Gastroesophageal sphincter (tissue), 3 donors: ENCODE data around the gene TLX1.

Source experiments
- CTCF ChIP-seq, 4 experiments: fragments of 200-600 bp in 2 of 4; fragments of 450-650 bp in 2 of 4; sonication (generic) in 1 of 4; IDR thresholded peaks; one replicate each; pipeline ENCODE4 v1.5.1; 2017 to 2019; ENCODE audit warnings: antibody characterized with exemption in 4 of 4, mild to moderate bottlenecking in 2 of 4, moderate library complexity in 2 of 4
- EP300 ChIP-seq: sonication (generic); formaldehyde crosslinking; IDR thresholded peaks from one replicate; pipeline ENCODE4 v1.6.1; 2017; ENCODE audit warnings: antibody characterized with exemption, mild to moderate bottlenecking
- POLR2A ChIP-seq, 2 donors: fragments of 450-650 bp; IDR thresholded peaks; one replicate each; pipeline ENCODE4 v1.6.1; 2017; ENCODE audit warnings: antibody characterized with exemption in 2 of 2, mild to moderate bottlenecking in 2 of 2, moderate library complexity in 1 of 2

DNA sequence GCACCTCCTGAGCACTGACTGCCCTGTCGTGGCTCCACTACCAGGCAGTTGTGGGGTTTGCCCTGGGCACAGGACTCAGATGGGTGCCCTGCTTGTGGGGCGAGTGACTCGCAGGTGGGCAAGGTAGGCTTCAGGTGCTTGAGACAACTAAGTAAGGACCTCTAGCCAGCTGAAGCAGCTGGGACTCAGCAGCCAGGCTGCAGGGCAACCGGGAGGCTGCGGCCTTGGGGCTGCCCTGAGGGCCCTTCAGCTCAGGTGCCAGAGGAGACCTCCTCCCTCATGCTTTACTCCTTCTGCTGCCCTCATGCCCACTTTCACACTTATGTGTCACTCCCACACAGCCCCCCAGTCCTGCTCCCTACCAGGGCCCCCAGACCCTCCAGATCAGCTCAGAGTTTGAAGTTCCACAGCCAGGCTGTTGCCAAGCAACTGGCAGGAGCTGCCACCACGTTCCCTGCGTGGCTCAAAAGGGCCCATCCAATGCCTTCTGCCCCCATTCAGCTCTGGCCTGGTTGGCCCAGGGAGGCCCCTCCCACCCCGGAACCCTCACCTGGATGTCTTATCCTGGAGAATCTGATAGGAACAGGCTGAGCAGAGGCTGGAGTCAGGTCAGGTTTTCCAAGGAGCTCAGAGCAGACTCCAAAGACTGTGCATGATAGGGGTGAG, 10.0 kb downstream of the TLX1 start:
- TF ChIP-seq CTCF (IDR thresholded peaks at IDR 0.05) (no peak), EP300 (no peak), POLR2A (IDR thresholded peaks at IDR 0.05) (no peak)
